Esophagus squamous epithelium (tissue), 4 donors: ENCODE measurements around the gene C12orf57.

ENCODE experiments used
- CTCF ChIP-seq, 6 experiments: fragments of 450-650 bp in 4 of 6; fragments of 200-600 bp in 2 of 6; sonication (generic) in 2 of 6; IDR thresholded peaks; one replicate each; pipeline ENCODE4 v1.5.1; 2016 to 2019; ENCODE audit warnings: antibody characterized with exemption in 6 of 6, mild to moderate bottlenecking in 4 of 6, moderate library complexity in 4 of 6
- POLR2A ChIP-seq, 4 donors: fragments of 450-650 bp; IDR thresholded peaks; one replicate each; pipeline ENCODE4 v1.6.1; 2017; ENCODE audit warnings: antibody characterized with exemption in 4 of 4, mild to moderate bottlenecking in 4 of 4, moderate library complexity in 3 of 4

DNA sequence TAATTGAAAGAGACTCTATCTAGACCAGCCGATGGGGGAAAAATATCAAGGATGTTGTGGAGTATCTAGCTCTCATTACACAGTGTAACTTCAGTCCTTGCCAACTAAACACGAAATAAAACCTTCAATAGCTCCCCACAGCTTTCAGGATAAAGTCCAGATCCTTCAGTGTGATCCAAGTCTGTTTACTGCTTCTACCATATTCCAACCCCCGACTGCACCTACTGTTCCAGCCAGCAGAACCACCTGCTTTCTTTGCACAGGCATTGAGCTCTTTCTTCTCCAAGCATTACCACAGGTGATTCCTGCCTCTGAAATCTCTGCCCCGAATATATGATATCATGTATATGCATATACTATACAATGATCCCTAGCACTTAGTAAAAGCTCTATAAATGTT is 41.4 kb upstream of the C12orf57 start:
- TF ChIP-seq CTCF (IDR thresholded peaks at IDR 0.05) (no peak), POLR2A (IDR thresholded peaks at IDR 0.05) (no peak)
